Astrocyte of the hippocampus (primary cell): ENCODE measurements around the gene SCP2.
"Not testable (repeated sequence)": the region's sequence is repeated elsewhere in the genome, so short reads cannot be mapped to it uniquely, and the experiment has no call there.

Source experiments
- DNase-seq: peaks from one replicate; pipeline ENCODE4 v3.0.0; 2011; ENCODE audit warnings: low read depth, low spot score

The SCP2 gene

DNA sequence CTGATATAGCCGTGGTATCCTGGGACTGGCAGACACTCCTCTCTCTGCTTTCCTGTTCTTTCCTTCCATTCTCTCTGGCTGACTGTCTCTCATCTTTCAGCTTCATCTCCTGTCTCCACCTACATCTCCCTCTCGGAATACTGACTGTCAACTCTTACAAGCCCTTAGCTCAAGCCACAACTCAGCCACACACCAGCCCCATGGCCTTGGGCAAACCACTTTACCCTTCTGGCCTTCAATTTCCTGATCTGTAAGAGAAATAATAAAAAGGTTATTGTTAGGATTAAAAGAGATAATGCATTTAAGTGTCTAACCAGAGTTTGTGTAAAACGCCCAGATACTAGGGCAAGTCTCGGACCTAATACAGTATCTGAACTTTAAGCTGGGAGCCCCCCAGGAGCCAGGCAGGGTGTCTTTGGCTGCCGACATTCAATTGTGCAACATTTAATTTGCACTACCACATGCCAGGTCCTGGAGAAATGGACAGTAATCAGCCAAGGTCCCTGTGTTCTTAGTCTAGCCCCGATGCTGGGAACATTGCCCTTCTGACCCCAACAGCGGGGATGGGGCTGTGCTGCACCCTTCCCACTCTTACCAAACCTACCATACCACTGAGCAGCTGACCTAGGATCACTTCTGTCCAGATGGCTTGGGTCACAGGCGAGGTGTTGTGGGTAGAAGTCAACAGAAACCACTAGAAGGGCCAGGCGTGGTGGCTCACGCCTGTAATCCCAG lies 10.7 kb upstream of the SCP2 start:
- DNase-seq: no peak

DNA sequence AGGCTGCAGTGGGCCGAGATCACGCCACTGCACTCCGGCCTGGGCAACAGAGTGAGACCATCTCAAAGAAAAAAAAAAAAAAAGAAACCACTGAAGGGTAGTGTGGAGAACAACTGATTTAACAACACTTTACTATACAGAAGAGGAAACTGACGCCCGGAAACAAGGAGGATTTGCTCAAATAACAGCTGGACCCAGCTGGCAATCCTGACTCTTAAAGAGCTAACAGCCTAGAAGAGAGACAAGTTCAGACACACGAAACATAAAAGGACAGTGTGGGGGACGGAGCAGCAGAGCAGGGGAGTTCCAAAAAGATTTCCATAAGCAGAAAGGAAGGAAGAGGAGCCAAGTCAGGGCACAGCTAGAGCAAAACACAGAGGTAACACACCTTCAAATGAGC lies 9.9 kb upstream of the SCP2 start:
- no peak for DNase-seq

DNA sequence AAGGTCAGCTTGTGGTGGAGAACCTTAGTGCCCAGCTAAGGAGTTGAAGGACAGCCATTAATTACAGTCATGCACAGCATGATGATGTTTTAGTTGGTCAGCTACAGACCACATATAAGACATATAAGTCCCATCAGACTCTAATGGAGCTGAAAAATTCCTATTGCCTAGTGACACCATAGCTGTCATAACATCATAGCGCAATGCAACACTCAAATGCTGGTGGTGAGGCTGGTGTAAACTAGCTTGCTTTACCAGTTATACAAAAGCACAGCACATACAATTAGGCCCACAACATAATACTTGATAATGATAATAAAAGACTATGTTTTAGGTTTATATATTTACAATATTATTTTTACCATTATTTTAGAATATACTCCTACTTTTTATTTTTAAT lies 9.5 kb upstream of the SCP2 start:
- DNase-seq: no peak

DNA sequence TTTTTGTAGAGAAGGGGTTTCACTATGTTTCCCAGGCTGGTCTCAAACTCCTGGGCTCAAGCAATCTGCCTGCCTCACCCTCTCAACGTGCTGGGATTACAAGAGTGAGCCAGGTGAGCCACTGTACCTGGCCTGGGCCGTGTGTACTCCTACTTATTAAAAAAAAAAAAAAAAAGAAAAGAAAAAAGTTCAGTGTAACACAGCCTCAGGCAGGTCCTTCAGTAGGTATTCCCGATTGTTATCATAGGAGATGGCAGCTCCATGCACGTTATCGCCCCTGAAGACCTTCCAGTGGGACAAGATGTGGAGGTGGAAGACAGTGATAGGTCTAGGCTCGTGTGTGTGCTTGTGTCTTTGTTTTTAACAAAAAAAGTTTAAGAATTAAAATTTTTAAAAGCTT lies 8.9 kb upstream of the SCP2 start:
- no peak for DNase-seq

DNA sequence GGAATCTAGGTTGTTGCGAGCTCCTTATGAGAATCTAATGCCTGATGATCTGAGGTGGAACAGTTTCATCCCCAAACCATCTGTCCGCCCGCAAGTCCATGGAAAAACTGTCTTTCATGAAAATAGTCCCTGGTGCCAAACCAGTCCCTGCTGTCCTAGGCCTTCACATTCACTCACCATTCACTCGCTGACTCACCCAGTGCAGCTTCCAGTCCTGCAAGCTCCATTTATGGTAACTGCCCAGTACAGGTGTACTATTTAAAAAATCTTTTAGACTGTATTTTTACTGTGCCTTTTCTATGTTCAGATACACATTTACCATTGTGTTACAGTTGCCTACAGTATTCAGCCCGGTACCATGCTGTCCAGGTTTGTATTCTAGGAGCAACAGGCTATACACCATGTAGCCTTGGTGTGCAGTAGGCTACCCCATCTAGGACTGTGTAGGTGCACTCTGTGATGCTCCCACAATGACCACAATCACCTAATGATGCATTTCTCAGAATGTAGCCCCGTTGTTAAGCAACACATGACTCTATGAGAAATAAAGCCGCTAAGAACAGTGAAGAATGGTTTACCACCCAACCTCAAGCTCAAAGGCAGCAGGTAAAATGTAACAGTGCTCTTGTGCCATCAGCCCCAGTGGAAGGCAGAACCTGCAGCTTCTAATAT lies 7.9 kb upstream of the SCP2 start:
- no peak for DNase-seq

DNA sequence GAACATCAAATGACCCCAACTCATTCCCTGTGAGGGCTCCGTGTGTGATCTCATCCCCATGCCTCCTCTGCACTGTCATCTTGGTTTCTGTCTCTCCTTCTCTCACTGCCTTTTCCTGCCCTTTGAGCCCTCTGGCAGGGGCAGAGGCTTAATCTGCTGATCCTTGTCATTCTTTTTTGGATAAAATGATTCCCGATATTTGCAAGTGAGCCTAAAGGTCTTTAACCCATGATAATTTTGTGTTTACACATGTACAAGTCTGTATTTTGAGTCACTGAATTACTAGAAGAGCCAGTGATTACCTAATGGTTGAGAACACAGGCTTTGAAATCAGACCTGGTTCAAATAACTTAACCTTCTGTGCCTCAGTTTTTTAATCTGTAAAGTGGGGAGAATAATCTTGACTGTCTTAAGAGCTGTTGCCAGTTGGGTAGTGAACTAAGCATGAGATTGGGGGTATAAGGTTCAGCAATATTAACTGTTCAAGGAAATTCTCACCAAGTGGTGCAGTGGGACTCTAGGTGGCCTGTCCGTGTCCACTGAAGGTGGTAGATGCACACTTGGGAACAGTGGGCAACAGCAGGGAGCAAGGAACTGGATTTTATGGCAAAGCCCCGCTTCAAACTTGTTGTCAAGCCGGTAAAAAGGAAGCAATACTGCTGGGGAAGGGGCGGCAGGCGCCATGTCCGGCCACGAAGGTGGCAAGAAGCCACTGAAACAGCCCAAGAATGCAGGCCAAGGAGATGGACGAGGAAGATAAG lies 7.2 kb upstream of the SCP2 start:
- no peak for DNase-seq

DNA sequence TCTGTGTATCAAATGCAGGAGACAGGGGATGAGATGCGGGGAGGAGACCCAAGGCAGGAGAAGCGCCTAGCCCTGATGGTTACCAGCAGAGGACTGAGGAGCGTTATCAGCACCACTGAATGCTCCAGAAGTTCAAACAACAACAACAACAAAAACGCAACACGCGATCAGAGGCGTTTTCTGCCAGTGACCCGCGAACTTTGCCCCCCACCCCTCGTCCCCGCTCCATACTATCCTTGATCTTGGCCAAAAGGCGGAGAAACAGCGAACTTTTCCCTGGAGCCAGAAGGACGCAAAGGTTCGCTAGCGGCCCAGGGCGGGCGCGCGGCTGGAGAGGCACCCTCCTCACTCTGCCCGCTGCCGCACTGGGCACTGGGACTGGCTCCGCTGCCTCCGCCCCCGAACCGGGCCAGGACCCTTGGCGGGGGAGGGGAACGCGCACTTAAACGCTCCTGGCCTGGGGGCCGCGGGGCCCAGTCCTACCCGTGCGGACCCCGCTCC lies 6.2 kb upstream of the SCP2 start:
- peak; percentile 36 for DNase-seq

DNA sequence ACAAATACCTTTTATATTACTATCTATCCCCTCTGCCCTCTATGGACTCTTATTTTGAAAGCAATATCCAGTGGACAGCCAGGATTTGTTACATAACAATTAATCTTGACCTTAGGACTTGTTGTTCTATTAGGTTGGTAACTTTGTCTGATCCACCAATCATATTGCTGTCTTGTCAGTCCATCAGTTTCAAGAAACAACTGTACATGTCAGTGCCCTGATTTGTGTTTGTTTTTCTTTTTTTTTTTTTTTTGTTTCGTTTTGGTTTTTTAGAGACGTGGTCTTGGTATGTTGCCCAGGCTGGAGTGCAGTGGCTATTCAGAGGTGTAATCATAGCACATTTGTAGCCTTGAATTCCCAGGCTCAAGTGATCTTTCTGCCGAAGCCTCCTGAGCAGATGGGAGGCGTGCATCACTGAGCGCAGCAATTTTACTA lies 1.5 kb upstream of the SCP2 start:
- DNase-seq: peak; percentile 57

DNA sequence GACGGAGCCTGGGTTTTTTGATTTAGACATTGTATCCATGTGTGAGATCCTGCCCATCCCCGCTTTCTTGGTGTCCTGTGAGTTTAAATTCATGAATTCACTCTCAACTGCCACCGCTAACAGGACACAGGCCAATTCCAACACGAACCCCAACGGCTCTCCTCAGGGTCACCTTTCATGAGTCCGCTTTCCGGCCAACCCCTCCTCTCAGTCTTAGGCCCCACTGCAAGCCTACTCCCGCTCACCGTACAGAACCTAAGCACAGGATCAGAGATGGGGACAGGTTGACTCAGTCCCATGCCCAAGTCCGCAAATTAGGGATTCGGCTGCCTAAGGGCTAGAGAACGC lies 238 bp upstream of the SCP2 start:
- DNase-seq: no peak

DNA sequence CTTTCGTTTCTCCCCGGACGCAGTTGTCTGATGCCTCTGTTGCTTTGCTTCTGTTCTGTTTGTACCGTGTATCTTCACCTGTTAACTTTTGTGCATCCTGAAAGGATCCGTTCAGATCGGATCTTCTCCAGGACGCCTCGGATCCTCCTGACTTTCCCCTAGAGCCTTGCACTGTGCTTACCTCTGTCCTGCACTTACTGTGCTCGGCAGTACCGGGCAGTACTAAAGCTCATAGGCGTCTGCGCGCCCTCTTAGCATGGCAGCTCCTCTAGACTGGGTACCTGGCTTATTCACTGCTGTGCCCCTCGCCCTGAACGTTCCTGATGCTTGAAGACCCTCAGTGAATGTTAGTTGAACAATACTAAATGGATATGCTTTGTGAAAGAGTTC lies 934 bp downstream of the SCP2 start:
- DNase-seq: no peak

DNA sequence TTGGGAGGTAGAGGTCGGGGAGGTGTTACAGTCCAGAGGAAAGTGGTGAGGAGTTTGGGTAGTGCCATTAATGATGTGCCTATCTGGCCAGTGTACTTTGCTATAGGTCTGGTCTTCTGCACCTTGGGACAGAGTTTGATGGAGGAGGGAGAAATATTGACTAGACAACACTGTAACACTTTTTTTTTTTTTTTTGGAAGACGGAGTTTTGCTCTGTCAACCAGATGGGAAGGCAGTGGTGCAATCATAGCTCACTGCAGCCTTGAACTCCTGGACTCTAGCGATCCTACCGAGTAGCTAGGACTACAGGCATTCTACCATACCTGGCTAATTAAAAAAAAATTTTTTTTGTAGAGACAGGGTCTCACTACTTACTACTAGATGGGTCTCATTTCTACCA lies 1.9 kb downstream of the SCP2 start:
- DNase-seq: no peak

DNA sequence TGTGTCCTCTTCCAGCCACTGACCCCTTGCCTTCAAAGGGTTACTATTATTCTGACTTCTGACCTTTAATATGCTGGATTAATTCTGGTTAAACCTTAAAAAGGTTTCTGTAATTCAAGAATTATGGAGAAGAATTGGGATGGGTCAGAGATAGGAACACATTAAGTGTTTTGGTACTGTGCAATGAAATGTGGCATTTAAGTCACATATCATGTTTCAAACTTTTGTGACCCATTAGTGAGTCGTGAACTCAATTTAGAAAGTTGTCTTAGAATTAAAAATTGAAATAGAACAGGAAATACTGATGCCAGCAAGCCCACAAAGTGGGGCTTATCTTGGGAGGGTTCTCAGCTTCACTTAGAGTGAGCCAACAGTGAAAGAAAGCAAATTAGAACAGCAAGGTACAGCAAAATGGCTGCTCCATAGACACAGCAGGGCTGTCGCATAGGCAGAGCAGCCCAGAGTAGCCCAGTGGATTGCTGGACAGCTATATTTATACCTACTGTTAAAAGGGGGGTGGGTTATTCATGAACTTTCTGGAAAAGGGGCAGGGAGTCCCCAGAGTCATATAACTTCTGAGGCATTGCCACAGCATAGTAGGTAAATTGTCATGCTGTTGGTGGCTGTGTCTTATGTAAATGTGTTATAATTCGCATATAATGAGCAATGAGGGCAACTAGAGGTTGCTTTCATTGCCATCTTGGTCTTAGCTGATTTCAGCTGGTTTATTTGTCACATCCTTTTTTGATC lies 10.5 kb downstream of the SCP2 start:
- DNase-seq: no peak

DNA sequence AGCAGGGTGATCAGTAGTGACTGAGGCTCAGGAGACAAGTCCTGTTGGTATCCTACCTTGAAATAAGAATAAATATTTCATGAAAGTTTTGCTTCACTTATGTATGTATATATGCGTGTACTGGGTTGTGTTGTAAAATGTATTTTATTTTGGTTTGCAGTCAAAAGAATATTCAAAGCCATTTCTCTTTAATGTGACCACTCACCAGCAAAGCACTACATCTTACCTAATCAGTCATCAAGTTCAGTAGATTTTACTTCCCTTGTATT lies 11.0 kb downstream of the SCP2 start:
- no peak for DNase-seq

DNA sequence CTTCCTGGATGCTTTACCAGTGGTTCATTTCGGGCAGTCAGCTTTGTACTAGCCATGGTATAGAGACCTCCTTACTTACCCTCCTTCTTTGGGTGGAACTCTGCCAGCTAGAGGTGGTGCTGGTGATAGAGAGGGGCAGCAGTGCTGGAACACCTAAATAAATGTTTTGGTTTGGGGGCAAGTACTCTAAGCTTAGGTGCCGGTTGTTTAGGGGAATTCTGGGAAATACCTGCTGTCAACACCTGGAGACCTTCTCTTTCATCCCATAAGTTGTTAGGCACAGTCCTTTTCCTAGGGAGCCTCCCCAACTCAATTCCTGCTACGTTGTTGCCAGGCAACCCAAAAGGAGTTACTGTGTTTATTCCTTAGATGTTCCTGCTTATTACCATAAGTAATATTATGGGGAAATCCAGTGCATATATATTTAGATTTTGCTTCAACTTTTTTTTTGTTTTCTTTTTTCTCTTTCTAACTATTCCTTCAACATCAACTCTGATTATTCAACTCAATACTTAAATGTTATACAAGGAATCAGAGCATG lies 16.9 kb downstream of the SCP2 start:
- no peak for DNase-seq

DNA sequence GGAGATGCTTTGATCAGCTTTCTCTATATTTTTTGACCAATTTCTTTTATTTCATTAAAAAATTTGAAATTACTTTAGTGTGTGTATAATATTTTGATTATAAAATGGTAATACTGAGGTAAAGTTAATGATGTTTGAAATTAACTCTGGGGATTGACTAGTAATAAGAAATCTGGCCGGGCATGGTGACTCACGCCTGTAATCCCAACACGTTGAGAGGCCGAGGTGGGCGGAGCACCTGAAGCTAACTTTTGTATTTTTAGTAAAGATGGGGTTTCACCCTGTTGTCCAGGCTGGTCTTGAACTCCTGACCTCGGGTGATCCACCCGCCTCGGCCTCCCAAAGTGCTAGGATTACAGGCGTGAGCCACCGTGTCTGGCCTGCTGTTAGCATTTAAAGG lies 17.5 kb downstream of the SCP2 start:
- no peak for DNase-seq

DNA sequence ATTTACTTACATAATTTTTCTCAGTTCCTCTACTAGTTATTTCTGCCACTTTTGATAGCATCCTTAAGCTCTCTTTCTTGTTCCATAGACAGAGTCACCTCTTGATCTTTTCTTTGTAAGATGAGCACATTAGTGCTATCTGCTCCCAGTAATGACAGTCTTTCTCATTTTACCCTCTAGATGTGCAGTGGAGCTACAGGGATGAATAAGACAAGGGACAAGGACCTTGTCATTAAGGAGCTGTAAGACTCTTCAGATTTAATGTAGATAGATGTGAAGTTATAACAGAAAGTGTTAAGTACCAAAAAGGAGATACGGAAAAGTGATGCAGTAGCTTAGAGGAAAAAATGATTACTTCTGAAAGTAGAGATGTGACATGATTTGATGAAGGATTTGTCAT lies 20.4 kb downstream of the SCP2 start:
- DNase-seq: no peak

DNA sequence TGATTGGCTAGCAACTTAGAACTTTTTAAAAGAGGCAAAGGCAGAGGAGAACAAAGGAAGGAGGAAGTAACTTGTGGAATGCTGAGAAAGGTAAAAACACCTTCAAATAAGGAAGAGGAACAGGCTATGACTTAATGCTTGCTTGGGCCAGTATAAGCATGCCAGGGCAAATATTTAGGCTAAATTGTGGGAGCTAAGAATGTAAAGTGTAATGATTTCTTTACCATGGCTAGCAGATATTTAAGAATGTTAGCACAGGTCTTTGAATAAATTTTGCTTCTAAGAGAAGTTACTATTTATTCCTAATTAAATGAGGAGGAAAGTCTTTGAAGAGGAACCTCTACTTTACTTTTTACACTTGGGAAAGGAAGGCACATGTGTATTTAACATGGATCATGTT lies 22.5 kb downstream of the SCP2 start:
- not testable (repeated sequence) for DNase-seq

DNA sequence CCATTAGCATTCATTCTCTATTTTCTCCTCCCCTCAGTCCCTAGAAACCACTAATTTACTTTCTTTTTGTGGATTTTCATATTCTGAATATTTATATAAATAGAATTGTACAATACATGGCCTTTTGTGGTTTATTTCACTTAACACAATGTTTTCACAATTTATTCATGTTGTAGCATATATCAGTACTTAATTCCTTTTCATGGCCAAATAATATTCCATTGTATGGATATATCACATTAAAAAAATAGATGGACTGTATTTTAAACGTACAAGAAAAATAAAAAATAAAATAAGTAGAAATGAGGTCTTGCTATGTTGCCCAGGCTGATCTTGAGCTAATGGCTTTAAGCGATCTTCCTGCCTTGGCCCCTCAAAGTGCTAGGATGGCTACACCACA lies 25.0 kb downstream of the SCP2 start:
- DNase-seq: no peak

DNA sequence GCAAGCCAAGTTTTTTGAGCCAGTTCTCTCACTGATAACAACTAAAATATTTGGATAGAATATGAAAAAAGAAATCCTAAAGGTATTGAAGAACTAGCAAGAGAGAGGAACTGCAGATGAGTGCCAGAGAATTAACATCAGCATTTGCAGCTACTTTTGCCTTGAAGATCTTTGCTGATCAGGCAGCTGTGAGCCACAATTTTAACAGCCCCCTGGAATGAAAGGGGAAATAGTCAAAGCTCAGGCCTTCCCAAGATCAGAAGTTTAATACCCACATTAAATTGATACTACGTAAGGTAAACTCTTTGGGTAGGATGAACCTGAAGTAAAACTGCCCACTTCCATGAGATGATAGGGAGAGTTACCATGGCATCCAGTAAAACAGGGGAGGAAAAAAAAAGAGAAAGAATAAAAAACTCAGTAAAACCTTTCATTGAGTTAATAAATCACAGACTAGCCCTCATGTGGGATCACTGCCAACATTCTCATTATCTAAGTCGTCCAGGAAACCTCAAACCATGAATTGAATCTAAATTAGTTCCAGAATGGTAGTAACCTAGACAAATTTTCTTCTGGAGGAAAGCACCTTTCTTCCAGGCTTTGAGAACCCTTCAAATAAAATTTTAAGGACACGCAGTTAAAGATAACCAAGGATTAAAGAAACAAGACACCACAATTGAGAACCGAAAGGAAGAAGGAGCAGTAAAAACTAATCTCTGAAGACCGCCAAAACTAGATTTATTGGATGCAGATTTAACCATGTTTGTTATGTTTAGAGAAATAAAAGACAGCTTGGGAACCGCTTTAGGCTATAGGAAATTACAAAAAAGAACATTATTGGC lies 28.3 kb downstream of the SCP2 start:
- DNase-seq: peak; percentile 90

DNA sequence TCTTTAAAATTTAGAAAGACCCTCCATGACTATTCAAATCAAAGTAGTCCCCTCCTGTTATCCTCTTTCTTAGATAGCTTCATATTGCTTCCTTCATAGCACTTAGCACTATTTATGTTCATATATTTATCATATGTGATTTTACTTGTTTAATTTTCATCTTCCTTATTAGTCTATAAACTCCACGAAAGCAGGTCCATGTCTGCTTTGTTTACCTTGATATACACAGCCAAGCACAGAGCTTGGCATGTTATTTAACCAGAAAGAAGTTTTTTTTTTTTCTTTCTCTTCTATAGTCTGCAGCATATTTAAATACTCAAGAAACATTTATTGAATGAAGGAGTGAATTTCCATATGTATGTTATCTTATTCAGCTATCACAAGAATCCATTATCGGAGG lies 36.0 kb downstream of the SCP2 start:
- no peak for DNase-seq

DNA sequence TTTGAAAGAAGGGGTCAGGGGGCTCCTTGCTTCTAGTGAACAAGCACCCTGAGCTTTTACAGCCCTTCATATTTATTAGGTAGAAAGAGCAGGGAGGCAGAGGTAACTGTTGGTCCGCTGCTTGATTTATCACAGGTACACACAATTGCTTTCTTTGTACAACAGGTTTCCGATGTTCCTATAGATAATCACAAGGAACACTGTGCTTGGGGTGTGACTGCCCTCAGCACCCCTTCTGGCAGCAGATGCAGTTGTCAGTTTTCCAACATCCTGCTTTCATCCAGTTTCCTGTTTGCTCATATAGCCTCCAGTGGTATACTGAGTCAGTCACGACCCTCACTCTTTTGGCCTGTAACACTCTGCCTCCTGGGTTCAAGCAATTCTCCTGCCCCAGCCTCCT lies 40.6 kb downstream of the SCP2 start:
- no peak for DNase-seq
